CD14-positive monocyte (primary cell): ENCODE results near the gene P2RY13. TPM values are rescaled to one million over a fixed set of nuclear protein-coding genes. Genes with fewer than 3 reads are reported as not detected.

Source experiments
- DNase-seq, 3 donors: peaks; one replicate each; pipeline ENCODE4 v3.0.0-alpha.2; 2011 to 2022
- H2AFZ ChIP-seq: 2 replicates; pipeline ENCODE4 v1.6.0; 2012; ENCODE audit warnings: mild to moderate bottlenecking, low read depth, low read length, inconsistent platforms; ENCODE audit not compliant: insufficient read depth, poor library complexity, severe bottlenecking
- H3K27ac ChIP-seq, 2 donors: 1 replicate in 1 of 2; 2 replicates in 1 of 2; pipeline ENCODE4 v1.5.1; 2012 to 2013; ENCODE audit warnings: low read length in 2 of 2, control low read depth in 1 of 2, inconsistent platforms in 1 of 2, low read depth in 1 of 2, mild to moderate bottlenecking in 1 of 2
- H3K27me3 ChIP-seq, 2 donors: one replicate each; pipeline versions ENCODE4 v1.6.0 to v1.6.1; 2011 to 2013; ENCODE audit warnings: low read length in 2 of 2; ENCODE audit not compliant: control insufficient read depth in 2 of 2, insufficient read depth in 2 of 2
- H3K36me3 ChIP-seq, 2 donors: replicated peaks in 1 of 2; 1 replicate in 1 of 2; 2 replicates in 1 of 2; pipeline versions ENCODE4 v1.5.1 to v1.6.1; 2012 to 2013; ENCODE audit warnings: low read length in 2 of 2, control low read depth in 1 of 2, inconsistent platforms in 1 of 2, mild to moderate bottlenecking in 1 of 2; ENCODE audit not compliant: insufficient read depth in 2 of 2, control insufficient read depth in 1 of 2
- H3K4me1 ChIP-seq, 2 donors: 1 replicate in 1 of 2; 2 replicates in 1 of 2; pipeline versions ENCODE4 v1.5.1 to v1.6.1; 2012 to 2013; ENCODE audit warnings: low read length in 2 of 2, control low read depth in 1 of 2, inconsistent platforms in 1 of 2, mild to moderate bottlenecking in 1 of 2, moderate library complexity in 1 of 2; ENCODE audit not compliant: insufficient read depth in 2 of 2, control insufficient read depth in 1 of 2
- H3K4me2 ChIP-seq: replicated peaks from 2 replicates; pipeline ENCODE3; 2012; ENCODE audit warnings: low read length, moderate library complexity, mild to moderate bottlenecking; ENCODE audit not compliant: poor library complexity, severe bottlenecking; ENCODE audit errors: extremely low read depth
- H3K4me3 ChIP-seq, 3 experiments: fragments of 200-600 bp in 1 of 3; sonication (generic) in 1 of 3; replicated peaks in 1 of 3; 1 replicate in 2 of 3; 2 replicates in 1 of 3; pipeline ENCODE4 v1.5.1; 2011 to 2013; ENCODE audit warnings: low read length in 3 of 3, mild to moderate bottlenecking in 3 of 3, control low read depth in 2 of 3, low read depth in 2 of 3, inconsistent platforms in 1 of 3, moderate library complexity in 1 of 3
- H3K79me2 ChIP-seq: 2 replicates; pipeline ENCODE4 v1.6.0; 2012; ENCODE audit warnings: mild to moderate bottlenecking, control low read depth, inconsistent platforms, low read length, moderate library complexity; ENCODE audit not compliant: insufficient read depth
- H3K9ac ChIP-seq: 2 replicates; pipeline ENCODE4 v1.6.0; 2017; ENCODE audit warnings: low read length, mild to moderate bottlenecking; ENCODE audit not compliant: insufficient read depth, poor library complexity, severe bottlenecking
- H3K9me3 ChIP-seq, 2 donors: replicated peaks in 1 of 2; 1 replicate in 1 of 2; 2 replicates in 1 of 2; pipeline versions ENCODE4 v1.5.1 to v1.6.1; 2012 to 2013; ENCODE audit warnings: low read length in 2 of 2, control low read depth in 1 of 2; ENCODE audit not compliant: control insufficient read depth in 1 of 2, insufficient read depth in 1 of 2
- H4K20me1 ChIP-seq: 2 replicates; pipeline ENCODE4 v1.6.0; 2012; ENCODE audit warnings: mild to moderate bottlenecking, low read length, control low read depth, moderate library complexity; ENCODE audit not compliant: insufficient read depth
- H3K27ac Mint-ChIP-seq, 7 donors: one replicate each; pipeline ENCODE4 v1.8.0; 2020; ENCODE audit warnings: mild to moderate bottlenecking in 7 of 7, mixed read lengths in 7 of 7, moderate library complexity in 6 of 7, inconsistent platforms in 2 of 7
- H3K27me3 Mint-ChIP-seq, 3 donors: one replicate each; pipeline ENCODE4 v1.8.0; 2021 to 2022; ENCODE audit warnings: low read depth in 3 of 3, mild to moderate bottlenecking in 3 of 3, mixed read lengths in 3 of 3, moderate library complexity in 3 of 3, inconsistent platforms in 1 of 3
- H3K36me3 Mint-ChIP-seq, 2 donors: one replicate each; pipeline ENCODE4 v1.8.0; 2020; ENCODE audit warnings: mixed read lengths in 2 of 2, inconsistent platforms in 1 of 2, mild to moderate bottlenecking in 1 of 2
- H3K4me1 Mint-ChIP-seq: one replicate; pipeline ENCODE4 v1.8.0; 2020; ENCODE audit warnings: mild to moderate bottlenecking, mixed read lengths
- H3K4me3 Mint-ChIP-seq, 2 donors: one replicate each; pipeline ENCODE4 v1.8.0; 2020; ENCODE audit warnings: mild to moderate bottlenecking in 2 of 2, mixed read lengths in 2 of 2, moderate library complexity in 1 of 2
- H3K9me3 Mint-ChIP-seq, 7 donors: one replicate each; pipeline ENCODE4 v1.8.0; 2020 to 2022; ENCODE audit warnings: mixed read lengths in 7 of 7, mild to moderate bottlenecking in 6 of 7, moderate library complexity in 6 of 7, inconsistent platforms in 2 of 7
- WGBS: methylation state at CpG from one replicate; pipeline ENCODE4 v1.1.5; 2013; ENCODE audit warnings: missing lambda C conversion rate; ENCODE audit not compliant: insufficient coverage; 5-methylcytosine and 5-hydroxymethylcytosine counted together
- intact Hi-C, 2 donors: fragments of 100-400 bp; cut with micrococcal nuclease; formaldehyde crosslinking; loops; one replicate each; pipeline versions ENCODE4 v1.15.0 to v1.15.1; 2023
- polyA plus RNA-seq, 3 donors: library from polyadenylated mRNA; depleted of rRNA in 1 of 3; unstranded in 2 of 3; stranded (reverse) in 1 of 3; fragments of 300-500 nt in 2 of 3; fragments of >200 nt in 1 of 3; fragmentation: Illumina TruSeq in 2 of 3; gene quantifications; 1 replicate in 2 of 3; 2 replicates in 1 of 3; pipeline ENCODE4 v1.2.3, GENCODE V29; 2012 to 2021
- TF ChIP-seq, protein P1 (sequence below): fragments of 200-600 bp; IDR thresholded peaks from one replicate; pipeline ENCODE4 v1.8.0; 2022; ENCODE audit warnings: antibody characterized with exemption, mild to moderate bottlenecking

P2RY13 gene
- polyA plus RNA-seq, 3 donors, result 45.6 to 144 (median 80.0) TPM

DNA sequence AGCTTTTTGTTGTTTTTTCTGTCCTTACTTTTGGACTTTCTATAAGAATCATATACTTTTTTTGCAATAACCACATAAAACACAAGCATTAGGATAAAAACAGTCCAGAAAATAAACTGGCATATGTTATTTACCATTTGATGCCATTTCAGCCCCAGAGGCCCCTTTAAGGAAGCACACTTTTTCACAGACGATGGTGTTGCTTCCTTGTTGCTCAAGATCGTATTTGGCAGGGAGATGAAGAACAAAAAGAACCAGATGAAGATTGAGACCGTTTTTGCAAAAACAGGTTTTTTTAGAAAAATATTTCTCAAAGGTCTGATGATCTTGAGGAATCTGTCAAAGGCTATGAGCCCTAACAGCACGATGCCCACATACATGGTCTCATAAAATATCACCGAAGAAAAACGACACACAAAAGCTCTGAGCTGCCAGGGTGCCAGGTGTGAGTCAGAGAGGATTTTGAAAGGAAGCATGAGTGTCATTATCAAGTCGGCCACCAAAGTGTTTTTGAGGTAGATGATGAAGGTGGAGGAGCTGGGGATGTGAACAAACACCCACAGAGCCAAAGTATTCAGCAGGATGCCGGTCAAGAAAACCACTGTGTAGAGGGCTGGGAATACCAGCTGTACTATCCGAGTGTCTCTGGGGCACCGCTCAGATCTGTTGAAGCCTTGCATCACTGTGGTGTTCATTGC lies 902 bp downstream of the P2RY13 start:
- peaks cover 58 to 78% of the 10 kb centered on the region in 2 donors for H3K4me1 ChIP-seq
- H2AFZ ChIP-seq, result peak overlapping the region; percentile 9
- WGBS, result 5% methylated on average over 4 of the region's 10 CpGs
- peaks cover 0 to 13% of the 10 kb centered on the region in 2 donors for H3K36me3 ChIP-seq
- no peaks in the 10 kb centered on the region for H3K27me3 ChIP-seq
- no peaks in the 10 kb centered on the region for H3K9me3 ChIP-seq
- H3K4me1 Mint-ChIP-seq, result peaks cover 73% of the 10 kb centered on the region
- H3K4me3 Mint-ChIP-seq, result peak overlapping the region; percentile 90 to 98
- H3K4me2 ChIP-seq, result peak overlapping the region; percentile 95
- intact Hi-C loops, result loop anchor here (5.0 to 10.0 kb wide), 2 partner anchors 54 to 56 kb away; partner anchors contain the start of gene P2RY12 (in 2 of the 2)
- peaks cover 0 to 2% (median 0%) of the 10 kb centered on the region in 7 donors for H3K9me3 Mint-ChIP-seq
- H4K20me1 ChIP-seq, result peaks cover 27% of the 10 kb centered on the region
- TF ChIP-seq, protein P1, sequence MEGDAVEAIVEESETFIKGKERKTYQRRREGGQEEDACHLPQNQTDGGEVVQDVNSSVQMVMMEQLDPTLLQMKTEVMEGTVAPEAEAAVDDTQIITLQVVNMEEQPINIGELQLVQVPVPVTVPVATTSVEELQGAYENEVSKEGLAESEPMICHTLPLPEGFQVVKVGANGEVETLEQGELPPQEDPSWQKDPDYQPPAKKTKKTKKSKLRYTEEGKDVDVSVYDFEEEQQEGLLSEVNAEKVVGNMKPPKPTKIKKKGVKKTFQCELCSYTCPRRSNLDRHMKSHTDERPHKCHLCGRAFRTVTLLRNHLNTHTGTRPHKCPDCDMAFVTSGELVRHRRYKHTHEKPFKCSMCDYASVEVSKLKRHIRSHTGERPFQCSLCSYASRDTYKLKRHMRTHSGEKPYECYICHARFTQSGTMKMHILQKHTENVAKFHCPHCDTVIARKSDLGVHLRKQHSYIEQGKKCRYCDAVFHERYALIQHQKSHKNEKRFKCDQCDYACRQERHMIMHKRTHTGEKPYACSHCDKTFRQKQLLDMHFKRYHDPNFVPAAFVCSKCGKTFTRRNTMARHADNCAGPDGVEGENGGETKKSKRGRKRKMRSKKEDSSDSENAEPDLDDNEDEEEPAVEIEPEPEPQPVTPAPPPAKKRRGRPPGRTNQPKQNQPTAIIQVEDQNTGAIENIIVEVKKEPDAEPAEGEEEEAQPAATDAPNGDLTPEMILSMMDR, result no peak
- H3K27ac ChIP-seq, result peak overlapping the region; percentile 47 to 87
- peaks cover 15 to 24% of the 10 kb centered on the region in 2 donors for H3K36me3 Mint-ChIP-seq
- DNase-seq, result peak; percentile 57 to 81 (median 69)
- H3K4me3 ChIP-seq, result peak overlapping the region; percentile 52 to 99 (median 83)
- peak overlapping the region; percentile 57 for H3K9ac ChIP-seq
- H3K27ac Mint-ChIP-seq, result peak overlapping the region; percentile 89 to 96 (median 95)
- peaks cover 54% of the 10 kb centered on the region for H3K79me2 ChIP-seq
- no peaks in the 10 kb centered on the region for H3K27me3 Mint-ChIP-seq

DNA sequence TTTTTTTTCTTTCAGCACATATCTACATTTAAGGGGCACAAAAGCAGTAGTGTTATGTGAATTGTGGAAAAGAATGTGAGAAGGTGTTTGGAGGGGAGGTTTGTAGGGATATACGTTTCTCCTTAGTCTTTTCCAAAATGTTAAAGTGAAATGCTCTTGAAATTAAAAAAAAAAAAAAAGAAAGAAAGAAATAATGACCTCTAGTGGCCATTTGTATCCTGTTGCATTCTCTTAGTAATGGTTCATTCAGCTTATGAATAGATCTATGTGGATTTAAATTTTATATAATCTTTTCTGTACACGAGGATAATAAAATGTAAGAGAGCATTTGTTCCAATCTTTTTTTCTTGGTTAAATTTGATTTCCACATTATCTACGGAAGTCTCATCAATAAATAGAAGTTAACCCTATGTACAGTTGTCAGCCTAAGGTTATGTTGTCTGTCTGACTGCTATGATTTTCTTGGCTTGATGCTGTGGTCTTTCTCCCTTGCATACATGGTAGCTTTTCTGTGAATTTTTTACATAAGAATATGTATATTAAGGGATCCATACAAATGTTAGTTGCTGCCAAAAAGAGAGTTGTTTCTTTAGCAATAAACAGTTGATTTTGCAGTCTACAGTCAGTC lies 1.7 kb downstream of the P2RY13 start:
- H2AFZ ChIP-seq, result no peak overlapping the region
- peak overlapping the region in 1 of 2 donors; percentile 87 for H3K27ac ChIP-seq
- peaks cover 0 to 2% (median 0%) of the 10 kb centered on the region in 7 donors for H3K9me3 Mint-ChIP-seq
- intact Hi-C loops, result loop anchor here (5.0 to 10.0 kb wide), 2 partner anchors 55 to 57 kb away; partner anchors contain the start of gene P2RY12 (in 2 of the 2)
- H3K27ac Mint-ChIP-seq, result peak overlapping the region; percentile 72 to 96 (median 95)
- no peaks in the 10 kb centered on the region for H3K9me3 ChIP-seq
- peaks cover 71% of the 10 kb centered on the region for H3K4me1 Mint-ChIP-seq
- peak in 1 of 3 donors; percentile 43 for DNase-seq
- no peaks in the 10 kb centered on the region for H3K27me3 ChIP-seq
- peaks cover 54% of the 10 kb centered on the region for H3K79me2 ChIP-seq
- H3K9ac ChIP-seq, result peak overlapping the region; percentile 57
- TF ChIP-seq, protein P1, result peak; percentile 82
- H3K4me3 Mint-ChIP-seq, result peak overlapping the region; percentile 90 to 98
- WGBS, result no CpG with 5 or more reads among the region's 3 CpGs
- H3K36me3 Mint-ChIP-seq, result peaks cover 15 to 24% of the 10 kb centered on the region in 2 donors
- H3K4me1 ChIP-seq, result peaks cover 55 to 78% of the 10 kb centered on the region in 2 donors
- H3K4me2 ChIP-seq, result peak overlapping the region; percentile 95
- H3K27me3 Mint-ChIP-seq, result peaks cover 0 to under 1% (median 0%) of the 10 kb centered on the region in 3 donors
- peak overlapping the region; percentile 52 to 99 (median 83) for H3K4me3 ChIP-seq
- peaks cover 0 to 13% of the 10 kb centered on the region in 2 donors for H3K36me3 ChIP-seq
- peaks cover 27% of the 10 kb centered on the region for H4K20me1 ChIP-seq
